Lower leg skin (tissue), 4 donors: Measurements from ENCODE around the gene ASAP3. TPM values are rescaled to one million over a fixed set of nuclear protein-coding genes. Genes with fewer than 3 reads are reported as not detected.

Experiments
- DNase-seq, 2 donors: peaks; one replicate each; pipeline ENCODE4 v3.0.0-alpha.2; 2019; ENCODE audit warnings: low spot score in 2 of 2
- H3K4me3 ChIP-seq: fragments of 200-600 bp; sonication (generic); 2 replicates; pipeline ENCODE4 v1.5.1; 2017; ENCODE audit warnings: mild to moderate bottlenecking, low read depth; ENCODE audit not compliant: poor library complexity, severe bottlenecking
- CTCF ChIP-seq, 3 donors: fragments of 450-650 bp; IDR thresholded peaks; one replicate each; pipeline ENCODE4 v1.5.1; 2016; ENCODE audit warnings: antibody characterized with exemption in 3 of 3, mild to moderate bottlenecking in 3 of 3, moderate library complexity in 2 of 3
- POLR2A ChIP-seq, 2 donors: fragments of 450-650 bp; IDR thresholded peaks; one replicate each; pipeline ENCODE4 v1.6.1; 2016 to 2017; ENCODE audit warnings: antibody characterized with exemption in 2 of 2, mild to moderate bottlenecking in 1 of 2, moderate library complexity in 1 of 2
- WGBS, 2 donors: methylation state at CpG; one replicate each; pipeline ENCODE4 v1.1.5; 2018; 5-methylcytosine and 5-hydroxymethylcytosine counted together
- intact Hi-C: fragments of 100-400 bp; cut with DNase I; formaldehyde crosslinking; loops from one replicate; pipeline ENCODE4 v1.15.0; 2023; ENCODE audit warnings: low total_unique reads
- total RNA-seq, 4 donors: library from RNA; depleted of rRNA; stranded (reverse); fragments of >200 nt; gene quantifications; one replicate each; pipeline ENCODE4 v1.1.0, GENCODE V29; 2016

ASAP3 gene
- total RNA-seq, 4 donors from 2014 or later = 103 to 114 (median 108) TPM

GRCh38 chr1:23453455-23454000 is 30.5 kb downstream of the ASAP3 start:
- no peak for DNase-seq
- no peak overlapping the region for H3K4me3 ChIP-seq
- WGBS, 2 donors = 94 to 98% methylated on average over 3 of the region's 3 CpGs
- TF ChIP-seq CTCF (IDR thresholded peaks at IDR 0.05) (no peak), POLR2A (IDR thresholded peaks at IDR 0.05) (no peak)
- intact Hi-C loops = no loop called here

GRCh38 chr1:23452011-23452411 is 32.0 kb downstream of the ASAP3 start:
- intact Hi-C loops = no loop called here
- DNase-seq = peak; percentile 89 to 94
- TF ChIP-seq POLR2A (IDR thresholded peaks at IDR 0.05) = no peak
- no peak for TF ChIP-seq CTCF (IDR thresholded peaks at IDR 0.05)
- no peak overlapping the region for H3K4me3 ChIP-seq
- 5 to 31% methylated on average over 4 to 5 of the region's 5 CpGs for WGBS, 2 donors

- no peak for DNase-seq
These were observed 32.5 kb downstream of the ASAP3 start for GRCh38 chr1:23451441-23451840.

GRCh38 chr1:23450894-23451293 is 33.1 kb downstream of the ASAP3 start:
- H3K4me3 ChIP-seq = no peak overlapping the region
- WGBS, 2 donors = 70 to 81% methylated on average over 4 of the region's 4 CpGs
- no peak for TF ChIP-seq POLR2A (IDR thresholded peaks at IDR 0.05)
- TF ChIP-seq CTCF (IDR thresholded peaks at IDR 0.05) = no peak
- intact Hi-C loops = no loop called here
- DNase-seq = no peak

More at GRCh38 chr1:23451441-23451840, 32.5 kb downstream of the ASAP3 start:
- intact Hi-C loops = no loop called here
- H3K4me3 ChIP-seq = no peak overlapping the region
- TF ChIP-seq CTCF (IDR thresholded peaks at IDR 0.05) = no peak
- no peak for TF ChIP-seq POLR2A (IDR thresholded peaks at IDR 0.05)
- WGBS, 2 donors = 27 to 28% methylated on average over 1 of the region's 1 CpG

- intact Hi-C loops = no loop called here
- WGBS, 2 donors = 68 to 84% methylated on average over 3 to 4 of the region's 4 CpGs
These were observed 34.0 kb downstream of the ASAP3 start for GRCh38 chr1:23449958-23450357.

More at GRCh38 chr1:23449958-23450357, 34.0 kb downstream of the ASAP3 start:
- DNase-seq = peak; percentile 81 to 96
- H3K4me3 ChIP-seq = no peak overlapping the region
- no peak for TF ChIP-seq POLR2A (IDR thresholded peaks at IDR 0.05)
- TF ChIP-seq CTCF (IDR thresholded peaks at IDR 0.05) = no peak
